B cell (primary cell): ENCODE results near the gene SYCP2. TPM values are rescaled to one million over a fixed set of nuclear protein-coding genes. Genes with fewer than 3 reads are reported as not detected.
A peak's percentile ranks its signal among the peaks of the same experiment; 100 is the strongest.

Experiments used
- ATAC-seq: fragments of 200-7000 bp; cut with Tn5 transposase; one replicate; pipeline ENCODE4 v1.10.0; 2021; ENCODE audit warnings: low read depth, mild to moderate bottlenecking, moderate number of reproducible peaks, moderate library complexity
- CTCF ChIA-PET: fragments of 350-600 bp; sonication (Branson Sonifier 250); formaldehyde crosslinking; loops from one replicate; lab custom pipeline; 2021; ENCODE audit warnings: antibody characterized with exemption, inconsistent platforms; lab: Charles Lee
- POLR2A ChIA-PET: fragments of 350-600 bp; sonication (Branson Sonifier 250); formaldehyde crosslinking; loops from one replicate; lab custom pipeline; 2021; ENCODE audit warnings: antibody characterized with exemption; lab: Charles Lee
- DNase-seq: peaks from one replicate; pipeline ENCODE4 v3.0.0; 2013
- H2AFZ ChIP-seq: 2 replicates; pipeline ENCODE4 v1.6.1; 2012; ENCODE audit warnings: mild to moderate bottlenecking, low read depth, low read length; ENCODE audit not compliant: insufficient read depth, poor library complexity, severe bottlenecking
- H3K27ac ChIP-seq, 2 donors: 1 replicate in 1 of 2; 2 replicates in 1 of 2; pipeline ENCODE4 v1.5.1; 2012 to 2013; ENCODE audit warnings: low read length in 2 of 2, mild to moderate bottlenecking in 2 of 2, moderate library complexity in 1 of 2
- H3K27me3 ChIP-seq, 4 experiments: fragments of 200-600 bp in 1 of 4; sonication (generic) in 1 of 4; replicated peaks in 1 of 4; 1 replicate in 2 of 4; 2 replicates in 2 of 4; pipeline versions ENCODE4 v1.6.1 to v1.7.0; 2013 to 2016; ENCODE audit warnings: low read length in 3 of 4, mild to moderate bottlenecking in 2 of 4, mixed read lengths in 1 of 4, moderate library complexity in 1 of 4; ENCODE audit not compliant: insufficient read depth in 4 of 4, control insufficient read depth in 3 of 4; ENCODE audit errors: control extremely low read depth in 1 of 4
- H3K36me3 ChIP-seq, 2 experiments: replicated peaks in 1 of 2; 1 replicate in 1 of 2; 2 replicates in 1 of 2; pipeline versions ENCODE4 v1.6.1 to v1.7.1; 2013; ENCODE audit warnings: low read length in 1 of 2; ENCODE audit not compliant: insufficient read depth in 2 of 2, control insufficient read depth in 1 of 2; ENCODE audit errors: control extremely low read depth in 1 of 2, extremely low read depth in 1 of 2
- H3K4me1 ChIP-seq, 2 donors: fragments of 200-600 bp in 1 of 2; sonication (generic) in 1 of 2; 1 replicate in 1 of 2; 2 replicates in 1 of 2; pipeline versions ENCODE4 v1.5.1 to v1.6.1; 2013 to 2017; ENCODE audit warnings: low read length in 2 of 2; ENCODE audit not compliant: control insufficient read depth in 2 of 2, insufficient read depth in 2 of 2
- H3K4me2 ChIP-seq: replicated peaks from 2 replicates; pipeline ENCODE3; 2012; ENCODE audit warnings: mild to moderate bottlenecking, low read depth, low read length; ENCODE audit not compliant: poor library complexity, severe bottlenecking
- H3K4me3 ChIP-seq, 5 experiments: fragments of 200-600 bp in 1 of 5; sonication (generic) in 1 of 5; 1 replicate in 3 of 5; 2 replicates in 2 of 5; pipeline versions ENCODE4 v1.5.1 to v1.7.0; 2011 to 2016; ENCODE audit warnings: low read length in 4 of 5, mild to moderate bottlenecking in 4 of 5, low read depth in 2 of 5, control low read depth in 1 of 5, moderate library complexity in 1 of 5; ENCODE audit not compliant: insufficient read depth in 1 of 5; ENCODE audit errors: control extremely low read depth in 1 of 5, extremely low read depth in 1 of 5
- H3K79me2 ChIP-seq: fragments of 200-600 bp; sonication (generic); one replicate; pipeline ENCODE4 v1.6.0; 2016; ENCODE audit warnings: low read length; ENCODE audit not compliant: control insufficient read depth, insufficient read depth
- H3K9ac ChIP-seq: fragments of 200-600 bp; sonication (generic); 2 replicates; pipeline ENCODE4 v1.6.1; 2017; ENCODE audit warnings: mild to moderate bottlenecking, low read length, moderate library complexity
- H3K9me3 ChIP-seq, 3 donors: one replicate each; pipeline versions ENCODE4 v1.6.1 to v1.7.1; 2013; ENCODE audit warnings: low read length in 2 of 3; ENCODE audit not compliant: control insufficient read depth in 2 of 3, insufficient read depth in 1 of 3; ENCODE audit errors: control extremely low read depth in 1 of 3
- H4K20me1 ChIP-seq: 2 replicates; pipeline ENCODE4 v1.6.0; 2012; ENCODE audit warnings: mild to moderate bottlenecking, low read length; ENCODE audit not compliant: insufficient read depth, control insufficient read depth, poor library complexity, severe bottlenecking
- H3K27ac Mint-ChIP-seq: one replicate; pipeline ENCODE4 v1.8.0; 2021; ENCODE audit warnings: mixed read lengths
- H3K27me3 Mint-ChIP-seq: one replicate; pipeline ENCODE4 v1.8.0; 2021; ENCODE audit warnings: mixed read lengths
- H3K4me1 Mint-ChIP-seq: one replicate; pipeline ENCODE4 v1.8.0; 2021; ENCODE audit warnings: mixed read lengths
- H3K4me3 Mint-ChIP-seq: one replicate; pipeline ENCODE4 v1.8.0; 2021; ENCODE audit warnings: mixed read lengths
- H3K9me3 Mint-ChIP-seq: one replicate; pipeline ENCODE4 v1.8.0; 2022; ENCODE audit warnings: mixed read lengths; ENCODE audit not compliant: insufficient read depth
- CTCF ChIP-seq: fragments of 200-600 bp; IDR thresholded peaks from one replicate; pipeline ENCODE4 v1.8.0; 2022; ENCODE audit warnings: antibody characterized with exemption, mild to moderate bottlenecking
- EZH2 ChIP-seq: IDR thresholded peaks from 2 replicates; pipeline ENCODE4 v1.6.1; 2012; ENCODE audit warnings: borderline replicate concordance, low read depth, mild to moderate bottlenecking, moderate library complexity, low read length; ENCODE audit not compliant: insufficient read depth, poor library complexity, severe bottlenecking
- WGBS: methylation state at CpG from one replicate; pipeline ENCODE4 v1.1.5; 2013; ENCODE audit warnings: missing lambda C conversion rate; ENCODE audit not compliant: insufficient coverage; 5-methylcytosine and 5-hydroxymethylcytosine counted together
- intact Hi-C: fragments of 100-400 bp; cut with micrococcal nuclease; formaldehyde crosslinking; loops from one replicate; pipeline ENCODE4 v1.10.0; 2022
- polyA plus RNA-seq: library from polyadenylated mRNA; depleted of rRNA; stranded (reverse); fragments of >200 nt; gene quantifications from 2 replicates; pipeline ENCODE4 v1.2.3, GENCODE V29; 2012
- total RNA-seq, 2 donors: library from RNA; stranded (reverse); fragments of 120-200 nt in 1 of 2; gene quantifications; 1 replicate in 1 of 2; 2 replicates in 1 of 2; pipeline versions ENCODE4 v1.2.3 to v1.2.4, GENCODE V29; 2013 to 2022

The SYCP2 gene
- total and polyA plus RNA-seq, 2 donors (not counting 1 experiment from before 2014, with no cell fraction given) = 0.98 to 4.5 TPM

GRCh38 chr20:59935457-59936185 is 2.2 kb upstream of the SYCP2 start:
- no peak overlapping the region for H3K4me3 Mint-ChIP-seq
- WGBS = 96% methylated on average over 3 of the region's 8 CpGs
- Histone ChIP-seq H3K79me2 (peaks cover 9% of the 10 kb centered on the region), H3K4me1 (peaks cover 17% of the 10 kb centered on the region in 2 donors), H4K20me1 (no peaks in the 10 kb centered on the region), H3K9ac (no peak overlapping the region), H2AFZ (no peak overlapping the region), H3K27ac (no peak overlapping the region), H3K36me3 (no peaks in the 10 kb centered on the region), H3K4me3 (no peak overlapping the region), H3K4me2 (no peak overlapping the region), H3K9me3 (peaks cover 0 to 15% (median 0%) of the 10 kb centered on the region in 3 donors), H3K27me3 (no peaks in the 10 kb centered on the region)
- ChIA-PET CTCF (interaction anchor here (1.2 to 2.8 kb wide), 5 partner anchors 9 to 24 kb away, joined by 3 to 29 read pairs (median 10); no protein-coding TSS in a partner anchor), POLR2A (no interaction called here)
- no peaks in the 10 kb centered on the region for H3K27me3 Mint-ChIP-seq
- intact Hi-C loops = loop anchor here (2.0 kb wide), 1 partner anchor 13 kb away; no protein-coding TSS in a partner anchor
- DNase-seq (no peak), ATAC-seq (no peak)
- TF ChIP-seq CTCF = no peak
- H3K9me3 Mint-ChIP-seq = no peaks in the 10 kb centered on the region
- no peak overlapping the region for H3K27ac Mint-ChIP-seq
- peaks cover 32% of the 10 kb centered on the region for H3K4me1 Mint-ChIP-seq

- Mint-ChIP-seq H3K27ac (peak overlapping the region; percentile 46), H3K4me1 (peaks cover 28% of the 10 kb centered on the region), H3K27me3 (no peaks in the 10 kb centered on the region), H3K4me3 (peak overlapping the region; percentile 80), H3K9me3 (no peaks in the 10 kb centered on the region)
- ATAC-seq (peak; percentile 84), DNase-seq (peak; percentile 86)
- peaks cover 6% of the 10 kb centered on the region for H3K79me2 ChIP-seq
- TF ChIP-seq EZH2 (no peak), CTCF (peak; percentile 95)
- H3K4me2 ChIP-seq = peak overlapping the region; percentile 89
- intact Hi-C loops = loop anchor here (2.0 kb wide), 1 partner anchor 15 kb away; no protein-coding TSS in a partner anchor
- 10% methylated on average over 56 of the region's 59 CpGs for WGBS
- H3K27me3 ChIP-seq = no peaks in the 10 kb centered on the region
- H3K9ac ChIP-seq = peak overlapping the region; percentile 68
- no peaks in the 10 kb centered on the region for H3K36me3 ChIP-seq
- no peaks in the 10 kb centered on the region for H4K20me1 ChIP-seq
- H3K9me3 ChIP-seq = peaks cover 0 to 11% (median 0%) of the 10 kb centered on the region in 3 donors
- peaks cover 13 to 14% of the 10 kb centered on the region in 2 donors for H3K4me1 ChIP-seq
- no peak overlapping the region for H3K27ac ChIP-seq
- H2AFZ ChIP-seq = peak overlapping the region; percentile 82
- H3K4me3 ChIP-seq = peak overlapping the region in 4 of 5 experiments; percentile 51 to 69 (median 63)
- POLR2A ChIA-PET = no interaction called here
- CTCF ChIA-PET = interaction anchor here (0.8 to 2.8 kb wide), 12 partner anchors 10 to 664 kb away, joined by 3 to 29 read pairs (median 3); partner anchors contain the start of gene CDH26
These were observed 580 bp upstream of the SYCP2 start for GRCh38 chr20:59933849-59934585.
